A673 (cell line): ENCODE results near the gene STRBP. TPM values are rescaled to one million over a fixed set of nuclear protein-coding genes. Genes with fewer than 3 reads are reported as not detected.

Source experiments
- BruUV-seq: library from RNA; stranded (reverse); fragments of 400-500 nt; replicated peaks from 2 replicates; lab custom pipeline; 2021; lab: Mats Ljungman, UMichigan
- CTCF ChIA-PET: fragments of 300-600 bp; sonication (Branson Sonifier 250); formaldehyde crosslinking; loops from one replicate; lab custom pipeline; 2022; ENCODE audit warnings: antibody characterized with exemption; lab: Charles Lee
- POLR2A ChIA-PET: fragments of 300-600 bp; sonication (Branson Sonifier 250); formaldehyde crosslinking; loops from one replicate; lab custom pipeline; 2022; ENCODE audit warnings: antibody characterized with exemption; ENCODE audit not compliant: low non-redundant PET; lab: Charles Lee
- DNase-seq: peaks from one replicate; pipeline ENCODE4 v3.0.0-alpha.2; 2015; ENCODE audit warnings: low spot score
- H3K27ac ChIP-seq: fragments of 200-600 bp; sonication (generic); 2 replicates; pipeline ENCODE4 v1.5.1; 2016; ENCODE audit warnings: mixed run types, low read depth, mild to moderate bottlenecking, mixed read lengths, antibody characterized with exemption, low read length; ENCODE audit not compliant: poor library complexity, severe bottlenecking
- H3K27me3 ChIP-seq: fragments of 200-600 bp; sonication (generic); replicated peaks from 2 replicates; pipeline ENCODE4 v1.6.1; 2017; ENCODE audit warnings: mixed run types, low read depth, mild to moderate bottlenecking, mixed read lengths, antibody characterized with exemption, low read length; ENCODE audit not compliant: insufficient read depth, poor library complexity
- H3K36me3 ChIP-seq: fragments of 200-600 bp; sonication (generic); 2 replicates; pipeline ENCODE4 v1.6.1; 2016; ENCODE audit warnings: mixed run types, mild to moderate bottlenecking, mixed read lengths, antibody characterized with exemption, low read length; ENCODE audit not compliant: insufficient read depth, poor library complexity, severe bottlenecking
- H3K4me1 ChIP-seq: fragments of 200-600 bp; sonication (generic); 2 replicates; pipeline ENCODE4 v1.6.1; 2017; ENCODE audit warnings: mixed run types, mild to moderate bottlenecking, mixed read lengths, antibody characterized with exemption, low read length; ENCODE audit not compliant: insufficient read depth, poor library complexity, severe bottlenecking
- H3K4me3 ChIP-seq: fragments of 200-600 bp; sonication (generic); 2 replicates; pipeline ENCODE4 v1.5.1; 2016; ENCODE audit warnings: low read depth, mixed run types, mild to moderate bottlenecking, mixed read lengths, low read length; ENCODE audit not compliant: poor library complexity, severe bottlenecking
- H3K9me3 ChIP-seq: fragments of 200-600 bp; sonication (generic); 2 replicates; pipeline ENCODE4 v1.6.1; 2016; ENCODE audit warnings: mixed run types, low read depth, mild to moderate bottlenecking, mixed read lengths, antibody characterized with exemption, low read length; ENCODE audit not compliant: poor library complexity, severe bottlenecking
- CTCF ChIP-seq: fragments of 300-800, 200-600 bp; sonication (generic); conservative IDR thresholded peaks from 2 replicates; pipeline ENCODE4 v1.5.1; 2017; ENCODE audit warnings: low read depth, mild to moderate bottlenecking, antibody characterized with exemption, low read length, moderate library complexity, mixed read lengths
- EZH2 ChIP-seq: fragments of 200-600 bp; sonication (generic); IDR thresholded peaks from 2 replicates; pipeline ENCODE4 v1.6.1; 2017; ENCODE audit warnings: borderline replicate concordance, low read depth, mild to moderate bottlenecking, mixed read lengths, antibody characterized with exemption, low read length; ENCODE audit not compliant: poor library complexity, severe bottlenecking
- intact Hi-C: fragments of 100-400 bp; cut with micrococcal nuclease; formaldehyde crosslinking; loops from one replicate; pipeline ENCODE4 v1.10.0; 2022; ENCODE audit not compliant: unreplicated experiment
- total RNA-seq: library from RNA; stranded (reverse); gene quantifications from 2 replicates; pipeline ENCODE4 v1.2.3, GENCODE V29; 2021

The STRBP gene
- total RNA-seq, 1 experiment from 2014 or later = 79.4 TPM

- Histone ChIP-seq H3K36me3 (peaks cover 57% of the 10 kb centered on the region), H3K27ac (no peak overlapping the region), H3K9me3 (no peaks in the 10 kb centered on the region), H3K4me1 (peaks cover 31% of the 10 kb centered on the region), H3K4me3 (no peak overlapping the region), H3K27me3 (no peaks in the 10 kb centered on the region)
- no TSS peak for BruUV-seq
- POLR2A ChIA-PET = no interaction called here
- intact Hi-C loops = no loop called here
- DNase-seq = no peak
- CTCF ChIA-PET = no interaction called here
- TF ChIP-seq CTCF (no peak), EZH2 (no peak)
Measured at GRCh38 chr9:123099548-123099947, 168.8 kb downstream of the STRBP start.

- CTCF ChIA-PET = no interaction called here
- peaks cover 56% of the 10 kb centered on the region for H3K36me3 ChIP-seq
- no peaks in the 10 kb centered on the region for H3K9me3 ChIP-seq
- TF ChIP-seq CTCF = no peak
- no peak for TF ChIP-seq EZH2
- POLR2A ChIA-PET = no interaction called here
- DNase-seq = no peak
- intact Hi-C loops = no loop called here
- no peaks in the 10 kb centered on the region for H3K27me3 ChIP-seq
- peaks cover 31% of the 10 kb centered on the region for H3K4me1 ChIP-seq
- no TSS peak for BruUV-seq
- H3K4me3 ChIP-seq = no peak overlapping the region
- peak overlapping the region; percentile 46 for H3K27ac ChIP-seq
Measured at GRCh38 chr9:123099042-123099441, 169.3 kb downstream of the STRBP start.

- POLR2A ChIA-PET = no interaction called here
- intact Hi-C loops = no loop called here
- BruUV-seq = no TSS peak
- Histone ChIP-seq H3K9me3 (no peaks in the 10 kb centered on the region), H3K36me3 (peaks cover 64% of the 10 kb centered on the region), H3K27ac (peak overlapping the region; percentile 46), H3K4me3 (no peak overlapping the region), H3K27me3 (no peaks in the 10 kb centered on the region), H3K4me1 (peaks cover 31% of the 10 kb centered on the region)
- TF ChIP-seq CTCF = no peak
- no peak for TF ChIP-seq EZH2
- CTCF ChIA-PET = no interaction called here
- no peak for DNase-seq
Measured at GRCh38 chr9:123098096-123098459, 170.3 kb downstream of the STRBP start.
